ENCODE measurements around the gene GGT6.

Gene GGT6

DNA sequence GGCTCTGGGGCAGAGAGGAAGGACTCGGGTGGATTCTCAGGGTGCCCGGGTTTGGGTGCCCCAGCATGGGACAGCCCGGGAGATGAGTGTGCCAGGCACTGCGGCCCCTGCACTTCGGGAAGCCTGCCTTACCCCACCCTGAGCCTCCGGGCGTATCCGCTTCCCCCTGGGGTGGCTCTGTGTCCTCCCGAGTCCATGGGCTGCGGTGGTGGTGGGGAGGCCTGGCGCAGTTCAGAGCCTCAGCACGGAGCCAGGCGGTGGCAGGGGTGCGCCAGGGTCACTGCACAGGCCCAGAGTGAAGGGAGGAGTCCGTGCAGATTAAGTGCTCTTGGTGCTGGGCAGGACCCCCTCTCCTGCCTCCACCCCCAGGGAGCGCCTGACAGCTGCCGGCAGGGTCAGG is 25.9 kb downstream of the GGT6 start:
- no peak for TF ChIP-seq CTCF (conservative IDR thresholded peaks at IDR 0.05; ENCODE audit: low read depth, low read length)
- no peak overlapping the region for H3K4me3 ChIP-seq (ENCODE audit: low read depth, low read length)
- no peak for DNase-seq (ENCODE audit: low read depth)

GRCh38 chr17:4533523-4534504 is 26.6 kb downstream of the GGT6 start:
- H3K4me3 ChIP-seq (ENCODE audit: low read depth, low read length) = no peak overlapping the region
- TF ChIP-seq CTCF (conservative IDR thresholded peaks at IDR 0.05; ENCODE audit: low read depth, low read length) = no peak
- no peak for DNase-seq (ENCODE audit: low read depth)

- TF ChIP-seq CTCF (conservative IDR thresholded peaks at IDR 0.05; ENCODE audit: low read depth, low read length) = no peak
- H3K4me3 ChIP-seq (ENCODE audit: low read depth, low read length) = no peak overlapping the region
- DNase-seq (ENCODE audit: low read depth) = no peak
Measured at GRCh38 chr17:4532860-4533522, 27.4 kb downstream of the GGT6 start.

GRCh38 chr17:4531988-4532736 is 28.2 kb downstream of the GGT6 start:
- H3K4me3 ChIP-seq (ENCODE audit: low read depth, low read length) = no peak overlapping the region
- no peak for TF ChIP-seq CTCF (conservative IDR thresholded peaks at IDR 0.05; ENCODE audit: low read depth, low read length)
- no peak for DNase-seq (ENCODE audit: low read depth)

- no peak for DNase-seq (ENCODE audit: low read depth)
- no peak for TF ChIP-seq CTCF (conservative IDR thresholded peaks at IDR 0.05; ENCODE audit: low read depth, low read length)
- no peak overlapping the region for H3K4me3 ChIP-seq (ENCODE audit: low read depth, low read length)
Measured at GRCh38 chr17:4530799-4531730, 29.3 kb downstream of the GGT6 start.

DNA sequence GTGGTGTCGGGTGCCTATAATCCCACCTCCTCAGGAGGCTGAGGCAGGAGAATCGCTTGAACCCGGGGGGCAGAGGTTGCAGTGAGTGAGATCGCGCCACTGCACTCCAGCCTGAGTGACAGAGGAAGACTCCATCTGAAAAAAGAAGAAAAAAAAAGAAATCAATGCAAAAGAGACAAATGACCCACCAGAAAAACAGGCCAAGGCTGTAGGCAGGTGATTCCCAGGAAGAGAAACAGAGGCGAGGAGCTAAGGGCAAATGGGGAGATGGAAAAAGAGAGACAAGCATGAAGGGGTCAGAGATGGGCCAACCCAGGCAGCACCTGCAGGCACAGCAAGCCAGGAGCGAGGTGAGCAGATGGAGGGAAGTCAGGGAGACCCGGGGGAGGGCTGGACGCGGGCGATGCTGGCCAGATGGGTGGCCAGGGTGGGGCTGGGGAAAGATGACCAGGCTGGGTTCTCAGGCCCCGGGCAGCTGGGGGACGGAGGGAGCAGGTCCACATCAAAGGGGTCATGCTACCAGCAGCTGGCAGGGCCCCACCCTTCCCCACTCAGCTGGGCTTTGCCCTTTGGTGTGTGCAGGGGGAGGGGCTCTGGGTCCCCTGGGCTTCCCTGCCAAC is 30.7 kb downstream of the GGT6 start:
- no peak for TF ChIP-seq CTCF (conservative IDR thresholded peaks at IDR 0.05; ENCODE audit: low read depth, low read length)
- no peak overlapping the region for H3K4me3 ChIP-seq (ENCODE audit: low read depth, low read length)
- no peak for DNase-seq (ENCODE audit: low read depth)
